Epithelial cell of alveolus of lung (primary cell): ENCODE measurements around the gene MARCHF11. TPM values are rescaled to one million over a fixed set of nuclear protein-coding genes. Genes with fewer than 3 reads are reported as not detected.

Source experiments
- total RNA-seq: library from RNA; depleted of rRNA; stranded (reverse); fragments of >200 nt; gene quantifications from 2 replicates; pipeline ENCODE4 v1.2.1, GENCODE V29; 2015

MARCHF11 gene, protein sequence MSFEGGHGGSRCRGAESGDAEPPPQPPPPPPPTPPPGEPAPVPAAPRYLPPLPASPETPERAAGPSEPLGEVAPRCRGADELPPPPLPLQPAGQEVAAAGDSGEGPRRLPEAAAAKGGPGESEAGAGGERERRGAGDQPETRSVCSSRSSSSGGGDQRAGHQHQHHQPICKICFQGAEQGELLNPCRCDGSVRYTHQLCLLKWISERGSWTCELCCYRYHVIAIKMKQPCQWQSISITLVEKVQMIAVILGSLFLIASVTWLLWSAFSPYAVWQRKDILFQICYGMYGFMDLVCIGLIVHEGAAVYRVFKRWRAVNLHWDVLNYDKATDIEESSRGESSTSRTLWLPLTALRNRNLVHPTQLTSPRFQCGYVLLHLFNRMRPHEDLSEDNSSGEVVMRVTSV
- not detected in 2 replicates for total RNA-seq

GRCh38 chr5:16179511-16179935, at the start of gene MARCHF11:
TSS of gene MARCHF11 (minus strand) at chr5:16179791. CDS start at chr5:16179575, 216 bp downstream.

